GM19452 (cell line): ENCODE results near the gene TBC1D1.

ENCODE experiments used
- ATAC-seq: cut with Tn5 transposase; IDR thresholded peaks from one replicate; pipeline ENCODE4 v1.9.1; 2021; ENCODE audit not compliant: unreplicated experiment

Gene TBC1D1

DNA sequence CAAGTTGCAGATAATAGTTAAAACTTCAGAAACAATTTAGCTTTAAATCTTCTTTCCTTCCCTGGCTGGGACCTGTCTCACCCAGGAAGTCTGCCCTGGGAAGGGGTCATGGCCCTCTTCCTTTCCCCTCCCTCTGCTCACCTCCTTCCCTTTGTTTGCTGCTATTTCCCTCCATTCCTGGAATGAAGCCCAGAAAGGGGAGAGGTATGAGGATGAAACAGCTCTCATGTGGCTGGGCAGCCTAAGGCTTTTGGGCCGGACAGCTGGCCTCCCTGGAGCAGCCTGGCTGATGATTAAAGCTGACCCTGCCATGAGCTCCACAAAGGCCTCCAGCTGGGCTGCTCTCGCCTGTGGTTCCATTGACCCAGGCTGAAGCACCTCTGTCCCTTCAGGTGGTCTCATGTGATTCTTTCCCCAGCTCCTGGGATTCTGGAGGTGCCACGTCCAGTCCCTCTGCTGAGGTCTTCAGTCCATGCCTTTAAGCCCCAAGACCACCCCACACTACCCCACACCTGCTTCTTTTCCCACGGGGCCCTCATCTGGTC, 271.4 kb downstream of the TBC1D1 start:
- no peak for ATAC-seq

DNA sequence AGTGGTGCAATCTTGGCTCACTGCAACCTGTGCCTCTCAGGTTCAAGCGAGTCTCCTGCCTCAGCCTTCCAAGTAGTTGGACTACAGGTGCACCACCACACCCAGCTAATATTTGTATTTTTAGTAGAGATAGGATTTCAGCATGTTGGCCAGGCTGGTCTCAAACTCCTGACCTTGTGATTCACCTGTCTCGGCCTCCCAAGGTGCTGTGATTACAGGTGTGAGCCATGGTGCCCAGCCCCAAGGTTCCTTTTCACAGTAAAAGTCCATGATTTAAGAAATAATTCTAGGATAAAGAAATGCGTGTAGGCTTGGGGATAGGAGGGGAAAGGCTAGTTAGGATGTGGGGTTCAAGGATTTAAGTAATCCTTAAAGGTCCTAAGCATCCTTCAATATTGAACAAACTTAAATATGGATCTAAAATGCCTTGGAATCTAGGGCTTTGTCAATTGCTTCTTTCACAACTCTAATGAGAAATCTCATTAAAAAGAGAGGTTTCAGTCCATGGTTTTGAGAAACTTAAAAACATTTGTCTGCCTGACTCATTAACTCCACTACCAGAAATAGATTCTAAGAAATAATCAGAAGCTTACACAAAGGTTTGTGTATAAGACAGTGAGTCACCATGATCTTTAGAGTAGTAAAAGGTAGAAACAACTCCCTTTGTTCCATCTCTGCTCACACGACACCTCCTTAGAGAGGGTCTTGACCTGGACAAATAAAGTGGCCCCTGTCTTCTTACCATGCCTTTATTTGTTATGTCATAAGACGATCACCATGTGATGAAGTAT, 272.5 kb downstream of the TBC1D1 start:
- ATAC-seq, result no peak

DNA sequence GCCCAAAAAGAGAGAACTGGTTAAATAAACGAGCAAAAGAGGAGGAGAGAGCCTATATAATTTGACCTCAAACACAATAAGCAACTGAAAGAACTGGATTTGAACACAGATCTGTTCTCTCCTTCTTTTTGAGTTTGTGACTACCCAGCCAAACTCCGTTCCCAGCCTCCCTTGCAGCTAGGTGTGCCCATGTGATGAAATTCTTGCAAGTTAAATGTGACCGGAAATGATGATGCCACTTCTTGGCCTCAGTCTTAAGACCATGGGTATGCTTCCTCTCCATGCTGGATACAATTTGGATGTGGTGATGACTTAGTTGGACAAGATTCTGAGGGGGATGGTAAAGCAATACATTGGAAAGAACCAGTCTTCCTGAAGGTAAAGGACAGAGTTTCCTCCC, 273.5 kb downstream of the TBC1D1 start:
- ATAC-seq, result no peak

DNA sequence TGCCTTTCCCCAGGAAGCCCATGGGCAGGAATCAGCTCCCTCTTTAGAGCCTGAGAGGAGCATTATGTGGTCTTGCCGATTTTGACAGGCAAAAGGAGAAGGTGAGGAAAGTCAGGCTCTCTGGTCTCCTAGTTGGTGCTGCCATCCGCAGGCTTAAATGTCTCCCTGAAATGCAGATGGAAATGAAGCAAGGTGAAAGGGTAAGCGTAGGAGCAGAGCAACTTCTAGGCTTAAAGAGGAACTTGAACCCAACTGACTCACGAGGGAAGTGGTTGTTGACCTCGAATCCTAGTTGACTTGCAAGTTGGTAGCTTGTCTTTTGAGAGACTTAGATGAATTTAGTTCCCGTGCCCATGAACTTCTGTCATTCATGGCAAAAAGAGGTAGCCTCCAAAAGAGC, 275.2 kb downstream of the TBC1D1 start:
- ATAC-seq, result no peak

DNA sequence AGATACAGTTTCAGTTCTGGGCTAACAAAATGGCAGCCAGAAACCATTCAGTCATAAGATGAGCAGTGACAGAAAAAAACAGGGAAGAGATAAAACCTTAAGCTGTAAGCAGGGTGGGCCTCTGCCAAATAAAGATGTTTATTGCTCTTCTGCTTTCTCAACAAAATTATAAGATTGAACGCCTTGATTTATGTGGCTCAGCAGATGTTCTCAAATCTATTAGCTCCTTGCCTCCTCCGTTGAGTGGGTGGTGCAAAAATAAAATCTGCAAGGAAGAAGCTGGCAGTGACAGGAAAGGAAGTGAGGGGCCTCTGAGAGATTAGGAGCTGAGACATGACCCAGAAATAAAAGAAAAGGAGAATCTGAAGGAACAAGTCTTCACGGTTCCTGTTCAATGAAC, 275.9 kb downstream of the TBC1D1 start:
- no peak for ATAC-seq

DNA sequence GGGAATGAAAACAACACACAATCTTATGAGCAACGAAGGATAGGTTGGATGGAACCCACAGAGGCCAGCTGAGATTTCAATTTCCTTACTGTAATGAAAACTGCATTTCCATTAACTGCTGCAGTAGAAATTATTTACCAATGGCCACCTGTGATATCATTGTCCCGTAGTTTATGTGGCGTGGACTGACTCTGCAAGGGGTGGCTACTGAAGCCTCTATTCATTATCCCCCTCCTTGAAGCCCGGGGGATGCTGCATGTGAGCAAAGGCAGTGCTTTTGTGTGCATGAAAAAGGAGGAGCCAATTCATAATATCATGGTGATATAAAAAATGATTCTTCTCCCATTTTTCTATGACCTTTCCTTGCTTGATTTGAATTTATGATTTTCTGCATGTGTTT, 277.1 kb downstream of the TBC1D1 start:
- no peak for ATAC-seq

DNA sequence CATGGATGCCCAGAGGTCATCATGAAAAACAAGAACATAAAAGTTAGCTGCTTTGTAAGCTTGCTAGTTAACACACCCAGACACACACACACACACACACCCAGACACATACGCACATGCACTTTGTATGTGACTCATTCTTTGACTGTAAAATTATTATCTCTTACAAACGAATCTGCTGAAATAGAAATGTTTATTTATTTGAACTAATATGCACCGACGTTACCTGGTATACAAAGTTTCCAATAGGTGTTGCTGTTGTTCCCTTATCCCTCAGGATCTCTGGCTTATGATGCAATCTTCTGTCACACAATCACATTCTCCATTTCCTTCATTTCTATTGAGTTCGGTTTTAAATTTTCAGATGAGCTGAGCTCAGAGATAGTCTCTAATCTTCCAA, 278.6 kb downstream of the TBC1D1 start:
- no peak for ATAC-seq

DNA sequence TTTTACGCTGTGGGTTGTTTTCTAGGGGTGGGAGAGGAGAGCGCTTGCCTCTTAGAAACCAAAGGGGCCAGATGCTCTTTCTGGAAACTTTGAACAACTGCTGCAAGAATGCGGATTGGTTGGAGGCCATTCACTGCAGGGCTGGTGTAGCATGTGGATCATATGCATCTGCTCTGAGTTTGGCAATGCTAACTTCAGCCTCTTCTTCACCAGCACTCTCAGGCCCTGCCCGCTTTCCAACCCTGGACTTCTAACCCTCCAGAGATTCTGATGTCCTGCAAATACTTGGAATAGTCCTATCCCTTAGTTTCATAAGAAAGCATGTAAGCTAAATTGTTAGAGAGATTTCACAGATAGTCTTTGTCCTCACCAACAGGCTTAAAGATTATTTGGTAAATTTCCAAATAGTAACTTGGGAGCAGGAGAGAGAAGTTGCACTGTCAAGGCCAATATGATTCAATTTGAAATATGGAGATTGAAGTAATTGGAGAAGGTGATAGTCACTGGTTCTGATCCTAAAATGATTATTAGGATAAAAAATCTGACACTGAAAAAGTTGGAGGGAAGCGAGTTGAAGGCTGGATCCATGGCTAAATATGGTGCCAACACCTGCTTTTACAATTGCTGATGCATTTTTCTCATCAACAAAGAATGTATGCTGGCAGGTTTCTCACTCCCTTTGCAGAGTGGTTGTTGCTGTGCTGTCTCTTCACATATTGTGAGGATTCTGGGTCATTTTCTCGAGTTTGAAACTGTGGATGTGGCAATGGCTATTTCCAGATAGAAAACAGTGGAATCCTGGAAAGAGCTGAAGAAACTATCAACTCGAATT, 279.7 kb downstream of the TBC1D1 start:
- no peak for ATAC-seq

DNA sequence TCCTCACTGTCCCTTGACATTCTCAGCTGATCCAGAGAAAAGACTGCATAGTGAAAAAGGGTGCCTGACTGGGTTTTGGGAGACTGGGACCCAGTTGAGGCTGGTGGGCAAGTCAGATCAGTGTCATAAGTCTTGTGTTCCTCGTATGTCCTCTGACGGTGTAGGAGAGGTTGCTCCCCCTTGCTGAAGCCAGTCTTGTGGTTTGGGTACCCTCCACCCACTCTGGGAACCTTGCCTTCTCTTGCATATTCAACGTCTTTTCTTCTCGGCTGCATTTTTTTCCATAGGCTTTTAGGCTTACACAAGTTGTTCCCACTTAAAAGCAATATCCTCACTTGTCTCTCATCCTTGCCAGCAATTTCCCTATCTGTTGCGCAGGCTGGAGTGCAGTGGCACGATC, 281.2 kb downstream of the TBC1D1 start:
- ATAC-seq, result no peak

DNA sequence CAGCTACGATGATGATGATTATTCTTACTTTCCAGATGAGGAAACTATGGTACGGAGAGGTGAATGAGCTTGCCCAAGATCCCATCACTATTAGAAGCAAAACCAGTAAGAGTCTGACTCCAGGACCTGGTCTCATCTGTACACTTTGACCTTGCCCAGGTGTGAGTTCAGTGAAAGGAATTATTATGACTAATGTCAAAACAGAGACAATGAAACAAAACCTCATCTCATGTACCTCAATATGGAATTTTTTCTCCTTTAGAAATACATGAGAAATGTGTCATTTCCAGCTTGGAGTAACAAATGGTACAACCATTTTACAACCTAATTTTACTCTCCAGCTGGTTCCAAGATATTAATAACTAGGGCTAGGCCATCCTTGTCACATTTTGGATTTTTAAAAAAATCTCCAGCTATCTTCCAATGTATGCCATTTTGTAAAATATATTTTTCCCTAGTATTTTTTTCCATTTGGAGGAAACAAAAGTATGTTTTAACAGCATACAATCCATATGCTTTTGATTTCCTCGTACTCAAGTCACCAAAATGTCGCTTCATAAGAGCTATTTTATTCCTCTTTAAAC, 283.1 kb downstream of the TBC1D1 start:
- no peak for ATAC-seq

DNA sequence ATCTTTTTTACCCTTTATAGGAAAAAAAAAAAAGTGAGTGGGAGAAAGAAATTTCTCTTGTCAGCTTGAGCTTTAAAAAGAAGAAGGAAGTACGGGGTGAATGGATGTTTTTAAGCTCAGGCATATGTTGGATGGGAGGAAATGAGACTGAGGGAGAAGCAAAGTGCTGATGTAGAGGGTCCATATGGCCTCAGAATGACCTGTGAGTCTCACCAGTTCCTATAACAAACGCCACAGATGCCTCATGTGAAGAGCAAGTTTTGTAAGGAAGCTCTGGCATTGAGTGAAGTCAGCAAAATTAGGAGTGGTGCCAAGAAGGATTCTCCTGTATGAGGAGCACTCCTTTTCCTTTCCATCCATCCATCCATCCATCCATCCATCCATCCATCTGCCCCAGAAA, 283.9 kb downstream of the TBC1D1 start:
- ATAC-seq, result no peak

DNA sequence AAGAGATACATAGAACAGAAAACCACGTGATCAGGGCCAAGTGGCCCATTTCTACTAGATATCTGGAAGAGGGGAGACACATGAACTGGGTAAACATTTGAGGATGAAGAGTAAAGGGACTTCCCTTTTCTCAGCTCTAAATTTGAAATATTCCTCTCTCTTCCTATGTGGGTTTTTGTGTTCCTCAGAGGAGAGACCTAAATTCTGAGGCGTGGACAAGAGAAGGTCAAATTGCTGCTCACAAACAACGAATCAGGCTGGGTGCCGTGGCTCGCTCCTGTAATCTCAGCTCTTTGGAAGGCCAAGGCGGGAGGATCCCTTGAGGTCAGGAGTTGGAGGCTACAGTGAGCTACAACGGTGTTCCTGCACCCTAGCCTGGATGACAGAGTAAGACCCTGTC, 285.3 kb downstream of the TBC1D1 start:
- ATAC-seq, result no peak

DNA sequence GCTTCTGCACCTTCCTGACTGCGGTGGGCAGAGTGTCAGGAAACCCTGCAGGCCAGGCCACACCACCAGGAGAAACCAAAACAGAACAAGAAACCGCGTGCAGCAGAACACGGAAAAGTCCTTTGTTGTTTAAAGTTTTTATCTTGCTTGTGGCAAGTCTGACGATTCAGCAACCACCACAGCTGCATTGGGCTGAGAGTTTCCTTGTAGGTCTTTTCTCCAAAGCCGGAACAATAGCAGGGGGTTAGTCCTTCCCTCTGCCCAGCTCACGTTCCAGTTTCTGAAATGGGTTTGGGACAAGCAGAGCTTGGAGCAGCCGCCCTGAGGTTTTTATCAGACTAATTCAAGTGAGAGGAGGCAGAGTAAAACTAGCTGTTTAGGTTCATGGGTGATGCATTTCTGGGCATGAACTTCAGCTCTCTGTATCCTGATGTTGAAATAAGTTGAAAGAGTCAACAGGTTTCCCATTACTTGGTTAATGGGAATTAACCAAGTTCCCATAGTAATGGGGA, 286.2 kb downstream of the TBC1D1 start:
- no peak for ATAC-seq

DNA sequence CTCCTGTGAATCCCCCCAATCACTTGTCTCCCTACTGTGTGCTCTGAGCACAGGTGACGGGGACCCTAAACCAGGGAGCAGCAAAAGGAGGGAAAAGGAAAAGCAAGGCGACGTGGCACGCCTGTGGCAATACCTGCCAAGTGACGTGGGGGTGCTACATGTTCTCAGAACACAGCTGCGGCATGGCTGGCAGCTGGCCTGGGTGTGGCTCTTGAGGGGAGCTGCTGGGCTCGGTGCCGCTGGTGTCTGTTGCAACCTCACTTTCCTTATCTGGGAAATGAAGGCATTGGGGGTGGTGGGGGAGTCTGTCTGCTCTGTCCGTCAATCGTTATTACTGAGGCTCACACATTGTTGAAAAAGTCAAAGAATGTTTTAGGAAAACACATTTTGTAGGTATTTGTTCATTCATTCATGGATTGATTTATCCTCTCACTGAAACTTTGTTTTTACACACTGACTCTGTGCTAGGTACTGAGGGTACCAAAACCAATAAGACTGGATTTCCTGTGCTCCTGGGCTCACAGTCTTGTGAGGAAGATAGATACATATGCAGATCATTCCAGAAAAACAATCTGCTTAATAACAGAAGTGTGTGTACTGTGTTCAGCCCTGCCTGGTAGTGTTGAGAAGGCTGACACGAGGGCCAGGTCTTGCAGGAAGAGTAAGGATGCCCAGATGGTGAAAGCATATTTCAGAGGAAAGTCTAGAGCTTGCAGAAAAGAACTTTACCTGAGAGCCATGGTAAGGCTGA, 286.9 kb downstream of the TBC1D1 start:
- ATAC-seq, result no peak

DNA sequence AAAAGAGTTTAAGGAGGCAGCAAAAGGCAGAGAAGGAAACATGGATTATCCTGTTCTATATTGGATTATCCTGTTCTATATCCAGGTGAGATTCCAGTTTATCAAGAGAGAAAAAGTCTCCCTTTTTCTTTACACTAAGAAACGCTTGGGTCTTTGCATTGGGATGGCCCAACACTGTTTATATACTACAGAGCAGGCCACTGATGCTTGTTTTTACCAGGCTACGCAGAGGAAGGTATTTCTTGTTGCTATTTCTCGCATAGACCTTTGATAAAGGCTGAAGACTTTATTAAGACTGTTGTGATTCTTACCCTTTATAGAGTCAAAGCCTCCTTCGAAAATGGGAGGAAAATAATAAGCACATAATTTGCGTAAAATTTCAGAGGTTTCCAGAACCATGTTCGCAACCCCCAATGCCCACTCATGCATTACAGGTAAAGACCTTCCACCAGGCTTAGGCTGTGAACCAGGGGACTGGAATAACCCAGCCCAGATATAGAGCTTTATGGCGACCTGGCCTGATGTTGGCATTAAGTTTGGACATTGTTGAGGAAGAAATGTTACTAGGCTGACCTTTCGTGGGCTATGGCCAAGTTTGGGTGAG, 287.6 kb downstream of the TBC1D1 start:
- no peak for ATAC-seq

DNA sequence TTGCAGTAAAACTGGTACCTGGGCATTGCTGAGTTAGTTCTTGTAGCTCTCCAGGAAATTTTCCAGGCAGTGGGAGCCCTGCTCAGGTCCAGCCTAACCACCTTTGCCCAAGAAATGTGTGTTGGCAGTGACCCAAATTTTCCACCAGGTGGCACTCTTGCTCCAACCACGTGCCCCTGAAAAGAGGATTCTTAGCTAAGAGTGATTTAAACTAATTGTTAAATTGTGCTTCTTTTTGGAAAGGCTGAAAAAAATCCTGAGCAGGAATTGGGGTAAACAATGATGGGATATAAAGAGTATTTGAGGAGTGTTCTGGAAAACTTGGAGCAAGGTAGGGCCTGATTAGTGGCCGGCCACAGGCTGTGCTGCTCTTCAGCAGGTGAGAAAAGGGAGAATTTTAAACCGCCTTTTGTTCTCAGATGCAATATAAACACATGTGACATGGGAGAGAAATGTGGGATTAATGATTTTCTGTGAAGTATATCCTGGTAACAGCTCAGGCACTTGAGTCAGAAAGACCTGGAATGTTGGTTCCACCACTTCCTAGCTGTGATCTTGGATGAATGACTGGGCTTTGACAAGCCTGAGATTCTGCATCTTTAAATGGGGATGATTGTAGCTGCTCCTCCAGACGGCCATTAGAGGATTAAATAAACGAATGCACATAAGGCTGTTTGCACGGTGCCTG, 288.9 kb downstream of the TBC1D1 start:
- no peak for ATAC-seq

DNA sequence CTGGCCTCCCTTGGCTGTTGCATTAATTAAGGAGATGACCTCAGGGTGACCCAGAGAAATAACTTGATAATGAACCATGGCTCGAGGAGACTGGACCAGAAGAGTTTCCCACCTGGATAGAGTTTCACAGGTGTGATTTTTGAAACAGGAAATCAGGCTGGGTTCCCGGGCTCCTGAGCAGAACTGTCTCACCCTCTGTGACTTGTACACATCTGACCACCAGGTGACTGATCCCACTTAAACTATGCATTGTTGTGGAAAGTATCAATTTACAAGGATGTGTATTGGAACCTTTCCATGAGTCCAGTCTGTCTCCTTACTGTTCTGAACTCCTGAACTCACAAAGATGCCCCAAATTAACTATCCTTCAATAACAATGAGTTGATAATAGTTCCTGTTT, 289.6 kb downstream of the TBC1D1 start:
- no peak for ATAC-seq

DNA sequence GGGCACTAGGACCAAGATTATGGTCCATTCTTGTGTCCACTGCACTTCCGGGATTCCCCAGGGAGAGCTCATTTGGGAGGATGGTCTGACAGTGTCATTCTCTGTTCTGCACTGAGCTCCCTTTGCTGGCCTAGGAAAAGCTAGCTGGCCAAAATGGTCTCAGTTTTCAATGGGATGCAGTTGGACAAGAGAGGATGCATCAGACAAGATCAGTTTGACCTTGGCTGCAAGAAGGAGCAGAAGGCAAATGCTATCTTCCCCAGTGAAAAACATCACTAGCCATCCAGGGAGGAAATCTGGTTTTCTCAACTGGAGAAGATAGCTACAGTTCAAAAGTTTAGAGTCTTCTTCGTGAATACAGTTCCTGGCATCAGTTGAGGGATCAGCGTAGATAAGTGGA, 290.4 kb downstream of the TBC1D1 start:
- no peak for ATAC-seq

DNA sequence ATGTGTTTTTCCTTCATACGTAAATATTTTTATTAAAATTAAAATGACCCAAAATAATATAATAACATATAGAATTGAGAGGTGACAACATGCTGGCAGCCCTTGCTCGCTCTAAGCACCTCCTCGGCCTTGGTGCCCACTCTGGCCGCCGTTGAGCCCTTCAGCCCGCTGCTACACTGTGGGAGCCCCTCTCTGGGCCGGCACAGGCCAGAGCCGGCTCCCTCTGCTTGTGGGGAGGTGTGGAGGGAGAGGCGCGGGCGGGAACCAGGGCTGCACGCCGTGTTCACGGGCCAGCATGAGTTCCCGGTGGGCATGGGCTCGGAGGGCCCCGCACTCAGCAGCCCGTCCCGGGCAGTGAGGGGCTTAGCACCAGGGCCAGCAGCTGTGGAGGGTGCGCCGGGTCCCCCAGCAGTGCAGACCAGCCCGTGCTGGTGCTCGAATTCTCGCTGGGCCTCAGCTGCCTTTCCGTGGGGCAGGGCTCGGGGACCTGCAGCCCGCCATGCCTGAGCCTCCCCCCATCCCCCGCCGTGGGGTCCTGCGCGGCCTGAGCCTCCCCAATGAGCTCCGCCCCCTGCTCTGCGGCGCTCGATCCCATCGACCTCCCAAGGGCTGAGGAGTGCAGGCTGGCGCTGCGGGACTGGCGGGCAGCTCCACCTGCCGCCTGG, 291.6 kb downstream of the TBC1D1 start:
- ATAC-seq, result no peak
